HG02885 (cell line): ENCODE measurements around the gene CPNE1.

Experiments used
- ATAC-seq: cut with Tn5 transposase; IDR thresholded peaks from one replicate; pipeline ENCODE4 v1.9.1; 2021; ENCODE audit warnings: mild to moderate bottlenecking; ENCODE audit not compliant: unreplicated experiment, poor library complexity

Gene CPNE1

DNA sequence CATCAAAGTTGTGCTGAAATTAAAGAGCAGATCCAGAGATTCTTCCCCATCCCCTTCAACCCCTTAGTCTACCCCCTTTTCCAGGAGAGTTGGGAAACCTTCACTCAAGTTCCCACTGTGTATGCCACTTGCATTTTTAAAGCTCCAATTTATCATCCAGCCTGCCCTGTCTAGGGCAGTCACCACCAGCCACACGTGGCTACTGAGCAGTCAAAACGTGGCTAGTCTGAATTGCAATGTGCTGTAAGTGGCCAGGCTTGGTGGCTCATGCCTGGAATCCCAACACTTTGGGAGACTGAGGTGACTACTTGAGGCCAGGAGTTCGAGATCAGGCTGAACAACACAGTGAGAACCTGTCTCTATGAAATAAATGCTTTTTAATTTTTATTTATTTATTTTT is 87.9 kb downstream of the CPNE1 start:
- no peak for ATAC-seq
